GM10266 (cell line): ENCODE measurements around the gene HSF5.

Experiments used
- DNase-seq: peaks from one replicate; pipeline ENCODE4 v3.0.0; 2012; ENCODE audit errors: extremely low spot score
- CTCF ChIP-seq: IDR thresholded peaks from 2 replicates; pipeline ENCODE4 v1.5.1; 2012; ENCODE audit warnings: mild to moderate bottlenecking, low read depth; ENCODE audit not compliant: control insufficient read depth, insufficient read depth; ENCODE audit errors: missing control alignments

The HSF5 gene

GRCh38 chr17:58533616-58534188 is 45.5 kb upstream of the HSF5 start:
- DNase-seq, result no peak
- no peak for TF ChIP-seq CTCF

GRCh38 chr17:58532555-58532951 is 44.3 kb upstream of the HSF5 start:
- DNase-seq, result no peak

GRCh38 chr17:58531661-58532554 is 43.7 kb upstream of the HSF5 start:
- TF ChIP-seq CTCF, result no peak
- DNase-seq, result peak; percentile 83

More at GRCh38 chr17:58532555-58532951, 44.3 kb upstream of the HSF5 start:
- no peak for TF ChIP-seq CTCF

GRCh38 chr17:58531122-58531521 is 42.9 kb upstream of the HSF5 start:
- no peak for TF ChIP-seq CTCF
- no peak for DNase-seq

- no peak for TF ChIP-seq CTCF
- no peak for DNase-seq
Observed at GRCh38 chr17:58530655-58531054, 42.4 kb upstream of the HSF5 start.

- no peak for DNase-seq
- TF ChIP-seq CTCF, result no peak
Observed at GRCh38 chr17:58529275-58529674, 41.1 kb upstream of the HSF5 start.

- no peak for TF ChIP-seq CTCF
- DNase-seq, result no peak
Observed at GRCh38 chr17:58528443-58528842, 40.2 kb upstream of the HSF5 start.
